Measurements from ENCODE around the gene ZCCHC17.

Gene ZCCHC17

DNA sequence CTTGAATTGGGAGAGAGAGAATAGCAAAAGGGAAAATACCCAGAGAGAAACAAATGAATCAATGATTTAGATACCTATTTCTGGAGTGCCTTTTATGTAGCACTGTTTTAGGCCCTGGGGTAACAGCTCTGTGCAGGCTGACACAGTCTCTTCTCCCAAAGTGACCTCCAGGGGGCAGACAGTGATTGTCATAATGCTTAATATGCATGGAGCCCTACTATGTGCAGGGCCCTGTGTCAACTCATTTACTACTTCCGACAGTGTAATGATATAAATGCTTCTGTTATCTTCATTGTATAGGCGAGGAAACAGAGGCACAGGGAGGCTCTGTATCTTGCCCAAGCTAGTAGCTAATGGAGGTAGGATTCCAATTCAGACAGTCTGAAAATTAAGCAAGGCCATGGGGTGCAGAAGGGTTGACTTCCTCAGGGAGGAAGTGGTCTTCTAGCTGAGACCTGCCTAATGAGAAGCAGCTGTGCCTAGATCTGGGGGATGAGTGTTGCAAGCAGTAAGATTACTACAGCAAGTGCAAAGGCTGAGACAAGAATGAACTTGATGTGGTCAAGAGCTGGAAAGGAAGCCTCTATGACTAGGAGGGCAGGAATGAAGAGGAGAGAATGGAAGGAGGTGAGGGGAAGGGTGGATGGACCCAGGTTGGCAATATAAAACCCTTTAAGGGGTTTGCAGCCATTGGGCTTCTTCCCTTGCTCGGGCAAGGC, 100.0 kb downstream of the ZCCHC17 start:
- no peak for FAIRE-seq

DNA sequence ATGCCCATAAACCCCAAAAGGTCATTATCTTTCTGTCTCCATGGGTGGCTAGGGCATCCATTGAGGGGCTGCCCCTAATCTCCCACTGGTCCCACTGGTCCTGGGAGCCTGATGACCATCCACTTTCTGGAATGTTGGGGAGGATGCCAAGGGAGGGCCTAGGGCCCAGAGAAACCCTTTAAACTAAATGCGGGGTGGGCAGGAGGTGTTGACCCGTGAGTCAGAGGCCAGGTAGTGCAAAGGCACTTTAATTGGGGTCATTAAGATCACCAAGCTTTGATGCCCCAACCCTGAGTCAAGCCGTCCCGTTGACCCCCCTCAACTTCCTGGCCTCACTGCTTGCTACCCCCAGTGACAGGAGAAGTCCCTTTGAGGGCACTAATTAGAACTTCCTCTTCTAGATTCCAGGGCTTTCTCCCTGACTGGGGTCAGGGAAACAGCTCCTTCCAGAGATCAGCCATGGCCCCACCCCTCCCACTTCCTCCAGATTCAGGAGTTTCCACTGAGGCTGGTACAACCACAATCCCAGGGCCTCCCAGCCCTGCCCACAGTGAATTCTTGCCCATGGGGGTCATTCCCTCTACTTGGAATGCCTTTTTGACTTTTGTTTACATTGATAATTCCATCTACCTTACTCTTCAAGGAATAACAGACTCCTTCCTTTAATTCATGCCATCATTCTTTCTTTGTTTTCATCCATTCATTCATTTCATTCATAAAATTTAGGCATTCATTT, 100.7 kb downstream of the ZCCHC17 start:
- no peak for FAIRE-seq

DNA sequence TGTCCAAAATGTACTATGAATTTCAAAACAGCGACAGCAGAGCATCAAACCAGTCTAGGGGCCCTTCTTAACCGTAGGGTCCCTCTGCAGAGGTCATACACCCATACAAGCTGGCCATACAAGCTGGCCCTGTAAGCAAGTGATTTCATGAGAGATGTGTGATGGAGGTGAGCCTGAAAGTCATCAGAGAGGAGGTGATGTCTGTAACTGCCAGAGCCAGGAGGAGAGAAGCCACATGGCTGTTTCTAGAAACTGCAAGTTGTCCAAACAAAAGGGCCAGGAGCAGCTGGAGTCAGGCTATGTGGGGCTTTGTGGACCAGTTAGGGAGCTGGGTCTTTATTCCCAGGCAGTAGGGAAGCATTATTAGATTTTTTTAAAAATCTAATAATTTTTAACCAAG, 101.4 kb downstream of the ZCCHC17 start:
- FAIRE-seq = no peak

DNA sequence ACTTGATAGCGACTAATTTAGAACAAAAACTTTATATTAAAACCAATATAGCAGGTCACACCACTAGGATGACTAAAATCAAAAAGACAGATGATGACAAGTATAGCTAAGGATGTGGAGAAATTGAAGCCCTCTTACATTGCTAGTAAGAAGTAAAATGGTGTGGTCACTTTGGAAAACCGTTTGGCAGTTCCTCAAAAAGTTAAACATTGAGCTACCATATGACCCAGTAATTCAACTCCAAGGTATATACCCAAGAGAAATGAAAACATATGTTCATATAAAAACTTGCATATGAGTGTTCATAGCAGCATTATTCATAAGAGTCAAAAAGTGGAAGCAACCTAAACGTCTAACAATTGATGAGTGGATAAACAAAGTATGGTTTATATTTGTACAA, 103.1 kb downstream of the ZCCHC17 start:
- no peak for FAIRE-seq

DNA sequence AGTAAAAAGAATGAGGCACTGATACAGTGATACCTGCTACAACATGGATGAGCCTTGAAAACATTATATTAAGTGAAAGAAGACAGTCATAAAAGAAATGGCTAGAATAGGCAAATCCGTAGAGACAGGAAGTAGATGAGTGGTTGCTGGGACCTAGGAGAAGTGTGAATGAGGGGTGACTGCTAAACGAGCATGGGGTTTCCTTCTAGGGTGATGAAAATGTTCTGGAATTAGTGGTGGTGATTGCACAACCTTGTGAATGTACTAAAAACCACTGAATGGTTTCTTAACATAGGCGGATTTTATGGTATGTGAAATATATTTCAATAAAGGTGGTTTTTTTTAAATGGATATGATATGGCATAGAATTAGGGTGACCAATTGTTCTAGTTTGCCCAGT, 103.6 kb downstream of the ZCCHC17 start:
- no peak for FAIRE-seq

DNA sequence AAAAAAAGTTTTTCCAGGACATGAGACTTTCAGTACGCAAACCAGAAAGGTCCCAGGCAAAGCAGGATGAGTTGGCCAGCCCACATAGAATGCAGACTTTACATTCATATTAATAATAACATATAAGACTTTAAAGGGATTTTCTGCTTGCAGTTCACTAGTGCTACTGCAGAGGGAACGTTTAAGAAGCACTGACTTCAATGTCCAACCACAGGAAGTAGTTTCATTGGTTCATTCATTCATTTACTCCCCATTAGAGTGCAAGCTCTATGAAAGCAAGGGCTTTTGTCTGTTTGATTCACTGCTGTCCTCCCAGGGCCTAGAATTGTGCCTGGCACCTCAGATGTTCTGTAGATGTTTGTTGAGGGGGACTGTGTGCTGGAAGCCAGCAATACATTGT, 104.4 kb downstream of the ZCCHC17 start:
- no peak for FAIRE-seq

DNA sequence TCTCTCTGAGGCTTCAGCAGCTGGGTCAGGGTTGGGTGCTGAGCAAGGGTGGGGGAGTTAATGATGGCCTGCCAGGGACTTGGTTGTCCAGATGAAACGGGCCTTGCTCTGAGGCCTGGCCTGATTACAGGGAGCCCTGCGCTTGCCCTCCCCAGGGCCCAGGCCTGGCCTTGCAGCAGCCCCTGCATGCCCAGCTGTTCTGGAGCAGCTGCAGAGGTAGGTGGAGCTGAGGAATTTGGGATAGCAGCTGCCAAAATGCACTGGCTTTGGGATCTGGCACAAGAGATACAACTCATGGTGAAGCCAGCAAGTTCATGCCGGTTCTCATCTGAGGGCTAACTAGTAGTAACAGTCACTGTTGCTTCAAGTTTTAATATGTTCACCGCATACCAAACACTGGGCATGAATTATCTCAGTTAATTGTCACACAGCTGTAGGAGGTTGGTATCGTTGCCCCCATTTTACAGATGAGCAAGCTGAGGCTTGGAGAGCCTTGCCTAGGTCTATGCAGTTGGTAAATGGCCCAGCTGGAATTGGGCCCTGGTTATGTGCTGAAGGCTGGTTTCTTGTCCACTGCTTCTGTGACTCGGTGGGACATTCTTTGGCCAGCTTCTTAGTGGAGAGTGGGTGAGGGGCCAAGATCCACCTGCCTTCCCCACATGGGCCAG, 108.9 kb downstream of the ZCCHC17 start:
- no peak for FAIRE-seq

DNA sequence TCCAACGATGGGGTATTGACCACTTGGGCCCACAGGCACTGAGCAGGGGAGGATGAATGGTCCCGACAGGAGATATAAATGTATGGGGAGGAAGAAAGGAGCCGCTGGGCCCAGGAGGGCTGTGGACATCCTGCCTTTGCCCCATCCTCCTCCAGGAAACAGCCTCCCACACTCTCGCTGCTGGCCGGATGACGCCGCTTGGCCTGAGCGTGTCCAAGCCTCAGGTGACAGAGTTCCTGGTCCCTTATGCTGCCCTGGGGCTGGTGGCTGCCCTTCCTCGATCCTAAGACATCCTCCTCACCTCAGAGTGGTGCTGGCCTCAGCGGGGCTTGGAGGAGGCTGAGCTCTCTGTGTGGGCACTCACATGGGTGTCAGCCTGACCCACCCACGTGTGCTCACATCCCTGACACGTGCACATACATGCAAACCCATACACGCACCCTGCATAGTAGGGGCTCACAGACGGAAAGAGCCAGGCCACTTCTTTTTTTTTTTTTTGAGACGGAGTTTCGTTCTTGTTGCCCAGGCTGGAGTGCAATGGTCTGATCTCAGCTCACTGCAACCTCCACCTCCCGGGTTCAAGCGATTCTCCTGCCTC, 110.3 kb downstream of the ZCCHC17 start:
- FAIRE-seq = no peak

DNA sequence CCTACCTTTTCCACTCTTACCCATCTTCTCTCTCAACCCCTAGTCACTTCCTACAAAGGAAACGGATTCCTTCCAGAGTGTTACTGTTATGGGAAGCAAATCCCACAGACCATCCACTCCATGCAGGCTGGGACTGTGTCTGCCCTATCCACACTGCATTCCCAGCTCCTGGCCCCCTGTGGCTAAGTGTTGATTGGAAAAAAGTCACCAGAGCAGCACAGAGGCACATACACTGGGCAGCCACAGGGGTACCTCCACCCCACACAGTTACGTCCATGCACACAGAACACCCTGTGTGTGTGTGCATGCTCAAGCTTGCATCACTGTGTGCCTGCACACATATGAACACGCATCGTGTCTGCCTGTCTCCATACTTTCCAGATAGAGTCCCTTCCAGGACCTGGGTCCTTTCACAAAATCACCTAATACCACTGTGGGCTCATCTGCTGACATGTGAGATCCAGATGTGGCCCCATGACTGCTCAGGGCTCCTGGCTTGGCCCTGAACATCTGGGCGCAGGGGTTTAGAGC, 112.0 kb downstream of the ZCCHC17 start:
- no peak for FAIRE-seq

DNA sequence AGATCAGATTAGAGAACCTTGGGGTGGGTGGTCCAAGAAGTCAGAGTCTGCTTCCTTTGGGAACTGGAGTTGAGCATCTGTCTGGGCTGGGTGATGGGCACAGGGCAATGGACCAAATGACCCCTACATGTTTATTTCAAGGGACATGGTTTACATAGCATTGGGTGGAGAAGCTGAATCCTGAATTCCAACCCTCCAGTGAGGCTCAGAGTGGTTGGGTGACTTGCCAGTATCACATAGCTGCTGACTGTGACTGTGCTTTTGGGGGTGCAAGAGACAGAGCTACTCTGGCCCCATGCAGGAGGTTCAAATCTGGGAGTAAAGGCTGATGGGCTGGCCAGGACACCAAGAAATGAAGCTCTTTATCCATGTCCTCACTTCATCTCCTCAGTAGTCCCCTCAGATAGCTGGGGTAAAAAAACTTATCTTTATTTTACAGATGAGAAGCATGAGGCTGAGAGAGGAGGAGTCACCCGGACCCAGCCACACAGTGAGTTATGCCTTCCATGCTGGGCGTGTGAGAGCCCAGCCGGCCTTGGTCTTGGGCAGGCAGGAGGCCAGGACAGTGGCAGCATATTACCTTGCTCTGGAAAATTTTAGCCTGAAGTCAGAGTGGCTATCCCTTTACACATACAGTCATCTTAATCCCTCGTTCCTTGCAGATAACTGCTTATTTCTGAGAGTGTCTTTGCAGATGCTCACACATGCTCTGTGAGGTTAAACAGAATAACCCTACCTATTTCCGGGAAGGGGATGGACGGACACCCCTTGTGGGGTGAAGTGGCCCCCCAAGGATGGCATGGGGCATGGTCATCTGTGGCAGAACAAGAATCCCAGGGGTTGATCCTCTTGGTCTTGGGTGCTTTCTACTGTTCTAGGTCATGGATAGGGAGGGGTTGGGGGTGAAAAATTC, 113.4 kb downstream of the ZCCHC17 start:
- FAIRE-seq = no peak

DNA sequence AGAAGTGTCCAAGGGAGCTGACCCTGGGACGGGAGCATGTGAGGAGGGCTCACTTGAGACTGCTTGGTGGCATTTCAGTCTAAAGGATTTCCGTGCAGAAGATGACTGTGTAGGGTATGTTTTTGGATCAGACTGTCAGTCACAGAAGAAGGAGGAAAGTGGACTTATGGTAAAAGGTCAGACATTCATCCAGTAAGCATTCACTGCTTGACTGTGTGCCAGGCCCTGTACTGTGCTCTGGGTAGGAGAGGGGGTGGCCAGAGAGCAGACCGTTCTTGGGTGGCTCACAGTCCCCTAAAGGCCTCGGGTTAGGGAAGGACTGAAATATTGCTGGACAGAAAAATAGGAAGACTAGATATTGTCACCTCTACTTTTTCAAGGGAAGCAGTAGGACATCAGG, 114.0 kb downstream of the ZCCHC17 start:
- FAIRE-seq = no peak

DNA sequence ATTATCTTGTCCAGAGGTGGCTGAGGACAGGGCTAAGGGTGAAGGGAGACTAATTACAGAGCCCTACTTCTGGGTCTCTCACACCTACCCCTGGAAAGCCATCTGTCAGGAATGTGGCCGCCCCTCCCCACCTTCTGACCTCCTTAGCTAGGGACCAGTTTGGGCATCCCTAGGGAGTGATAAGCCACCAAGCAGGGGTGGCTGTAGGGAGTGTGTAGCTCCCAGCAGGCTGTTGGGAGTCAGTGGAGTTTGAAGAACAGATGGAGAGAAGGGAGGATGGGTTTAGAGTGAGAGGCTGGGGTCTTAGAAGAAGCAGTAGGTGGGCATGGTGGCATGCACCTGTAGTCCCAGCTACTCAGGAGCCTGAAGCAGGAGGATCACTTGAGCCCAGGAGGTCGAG, 115.4 kb downstream of the ZCCHC17 start:
- FAIRE-seq = no peak

DNA sequence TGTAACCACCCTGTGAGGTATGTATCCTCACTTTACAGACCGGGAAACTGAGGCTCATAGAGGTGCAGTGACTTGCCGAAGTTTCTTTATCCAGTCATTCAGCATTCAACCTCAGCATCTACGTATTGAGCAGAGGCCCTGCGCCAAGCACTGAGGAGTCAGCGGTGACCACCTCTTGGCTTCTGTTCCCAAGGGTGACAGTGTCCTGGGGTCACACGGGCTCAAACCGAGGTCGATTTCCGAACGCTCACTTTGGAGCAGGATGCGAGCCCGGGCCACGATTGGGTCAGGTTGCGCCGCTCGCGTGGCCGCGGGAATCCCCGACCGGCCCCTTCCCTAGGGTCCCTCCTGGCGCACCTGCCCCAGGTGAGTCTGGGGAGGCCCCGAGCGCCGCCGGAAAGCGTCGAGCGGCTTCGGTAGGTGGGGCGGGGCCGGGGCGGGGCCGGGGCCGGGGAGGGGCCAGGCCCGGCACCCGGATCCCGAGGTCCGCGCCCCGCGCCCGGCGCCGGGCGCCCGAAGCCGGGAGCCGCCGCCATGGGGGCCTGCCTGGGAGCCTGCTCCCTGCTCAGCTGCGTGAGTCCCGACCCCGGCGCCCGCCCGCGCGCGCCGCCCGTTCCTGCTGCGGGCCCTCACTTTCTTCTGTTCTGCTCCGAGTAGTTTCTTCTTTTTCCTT, 116.0 kb downstream of the ZCCHC17 start, which contains the start of gene SERINC2:
TSS of gene SERINC2 (plus strand) at position 482 of the 673 bp plus-strand sequence. CDS start at position 535, 53 bp downstream.
- no peak for FAIRE-seq

DNA sequence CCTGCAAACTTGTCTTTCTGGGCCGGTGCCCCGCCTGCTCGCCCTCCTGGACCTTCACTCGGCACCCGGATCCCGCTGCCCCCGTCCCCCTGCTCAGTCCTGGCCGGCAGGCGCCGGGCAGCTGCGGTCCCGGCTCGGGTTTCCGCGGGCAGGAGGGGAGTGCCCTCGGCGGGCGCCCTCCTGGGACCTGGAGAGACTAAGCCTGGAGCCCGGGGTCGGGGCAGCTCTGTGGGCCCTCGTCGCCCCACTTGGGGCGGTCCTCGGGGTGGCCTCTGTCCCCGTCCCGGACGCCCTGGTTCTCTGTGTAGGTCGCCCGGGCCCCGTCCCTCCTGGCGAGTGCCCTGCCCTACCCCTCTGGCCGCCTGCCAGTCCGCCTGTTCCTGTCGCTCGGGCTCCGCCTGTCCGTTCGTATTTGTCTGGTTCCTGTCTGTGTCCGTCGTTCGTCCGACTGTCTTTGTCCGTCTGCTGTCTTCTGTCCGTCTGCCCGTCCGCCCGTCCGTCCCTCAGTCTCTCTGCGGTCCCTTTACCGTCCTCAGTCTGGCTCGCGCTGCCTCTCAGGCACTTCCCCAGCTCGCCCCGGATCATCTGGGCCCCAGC, 116.7 kb downstream of the ZCCHC17 start:
- no peak for FAIRE-seq

Data from colon (tissue), 2 donors.